ENCODE measurements around the gene SSH2. TPM values are rescaled to one million over a fixed set of nuclear protein-coding genes. Genes with fewer than 3 reads are reported as not detected.

The SSH2 gene
- total RNA-seq, 1 experiment from 2014 or later, result 2.8 TPM

DNA sequence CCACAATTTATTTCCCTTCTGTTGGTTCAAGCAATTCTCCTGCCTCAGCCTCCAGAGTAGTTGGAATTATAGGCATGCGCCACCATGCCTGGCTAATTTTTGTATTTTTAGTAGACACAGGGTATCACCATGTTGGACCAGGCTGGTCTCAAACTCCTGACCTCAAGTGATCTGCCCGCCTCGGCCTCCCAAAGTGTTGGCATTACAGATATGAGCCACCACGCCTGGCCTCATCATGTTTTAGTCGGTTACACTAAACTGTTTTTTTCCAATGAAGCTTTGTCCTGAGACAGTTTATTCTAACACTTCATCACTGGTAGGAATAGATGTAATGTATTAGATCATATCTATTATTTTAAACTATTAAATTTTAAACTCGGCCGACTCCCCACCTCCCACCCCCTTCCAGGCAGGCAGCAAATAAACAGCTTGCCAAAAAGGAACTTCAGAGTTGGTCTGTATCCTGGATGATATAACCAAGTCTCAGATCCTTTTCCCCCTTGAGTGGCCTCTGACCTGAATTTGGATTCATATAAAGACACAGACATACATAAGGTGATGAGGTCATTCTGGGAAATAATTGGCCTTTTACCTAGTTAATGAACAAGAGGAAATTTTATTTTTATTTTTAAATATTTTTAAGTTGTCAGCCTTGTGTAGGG, 288.9 kb downstream of the SSH2 start:
- Histone ChIP-seq H3K4me3 (no peak overlapping the region), H3K9me3 (no peaks in the 10 kb centered on the region), H3K36me3 (peaks cover 6% of the 10 kb centered on the region), H3K27me3 (no peaks in the 10 kb centered on the region)
- no peak for DNase-seq

DNA sequence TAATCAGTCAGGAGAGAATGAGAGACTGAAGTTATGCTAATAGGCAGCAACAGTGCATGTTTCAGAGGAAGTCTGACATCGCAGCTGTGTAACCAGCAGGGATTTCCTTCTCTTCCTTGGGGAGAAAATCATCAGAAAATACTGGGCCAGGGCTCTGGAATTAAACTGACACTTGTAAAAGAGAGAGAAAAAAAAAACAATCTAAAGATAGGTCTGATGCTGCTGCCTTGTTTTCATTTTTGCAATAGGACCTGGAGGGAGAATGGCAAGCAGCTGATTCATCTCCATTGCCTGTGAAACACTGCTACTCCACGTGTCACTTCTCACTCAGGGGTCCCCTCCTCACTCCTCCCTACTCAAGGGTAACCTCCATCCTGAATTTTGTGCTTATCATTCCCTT, 289.6 kb downstream of the SSH2 start:
- DNase-seq, result no peak
- Histone ChIP-seq H3K9me3 (no peaks in the 10 kb centered on the region), H3K4me3 (no peak overlapping the region), H3K36me3 (peaks cover 12% of the 10 kb centered on the region), H3K27me3 (no peaks in the 10 kb centered on the region)

GRCh38 chr17:29633886-29634285, 296.1 kb downstream of the SSH2 start:
- H3K27me3 ChIP-seq, result no peaks in the 10 kb centered on the region
- no peaks in the 10 kb centered on the region for H3K9me3 ChIP-seq
- peaks cover 29% of the 10 kb centered on the region for H3K36me3 ChIP-seq
- no peak for DNase-seq
- no peak overlapping the region for H3K4me3 ChIP-seq

DNA sequence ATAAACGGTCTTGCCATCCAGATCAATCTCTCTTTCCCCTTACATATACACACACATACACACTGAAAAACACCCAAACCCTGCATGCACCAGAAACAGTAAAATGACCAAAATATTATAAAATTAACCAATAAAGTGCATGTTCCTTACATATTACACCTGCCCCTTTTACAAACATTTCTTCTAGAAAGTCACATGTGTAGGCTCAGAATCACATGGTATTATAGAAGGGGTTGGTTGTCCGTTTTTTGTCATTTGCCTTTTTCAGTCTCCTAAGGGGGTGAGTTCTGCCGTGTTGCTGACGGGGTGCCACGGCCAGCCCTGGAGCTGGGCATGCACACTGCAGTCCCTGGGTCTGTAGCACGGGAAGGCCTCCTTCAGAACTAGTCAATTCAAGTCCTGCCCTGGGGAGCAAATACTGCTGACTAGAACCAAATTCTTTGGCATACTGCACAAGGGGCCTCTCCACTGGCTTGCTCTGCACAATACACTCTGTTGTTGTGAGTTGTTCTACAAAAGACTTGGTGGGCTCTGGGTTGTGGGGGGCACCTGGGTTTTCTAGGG, 299.3 kb downstream of the SSH2 start:
- Histone ChIP-seq H3K9me3 (no peaks in the 10 kb centered on the region), H3K4me3 (no peak overlapping the region), H3K27me3 (no peaks in the 10 kb centered on the region), H3K36me3 (peaks cover 18% of the 10 kb centered on the region)
- no peak for DNase-seq

- no peak for DNase-seq
- Histone ChIP-seq H3K27me3 (no peaks in the 10 kb centered on the region), H3K36me3 (peaks cover 17% of the 10 kb centered on the region), H3K9me3 (no peaks in the 10 kb centered on the region), H3K4me3 (no peak overlapping the region)
Observed at GRCh38 chr17:29629839-29630238, 300.2 kb downstream of the SSH2 start.

DNA sequence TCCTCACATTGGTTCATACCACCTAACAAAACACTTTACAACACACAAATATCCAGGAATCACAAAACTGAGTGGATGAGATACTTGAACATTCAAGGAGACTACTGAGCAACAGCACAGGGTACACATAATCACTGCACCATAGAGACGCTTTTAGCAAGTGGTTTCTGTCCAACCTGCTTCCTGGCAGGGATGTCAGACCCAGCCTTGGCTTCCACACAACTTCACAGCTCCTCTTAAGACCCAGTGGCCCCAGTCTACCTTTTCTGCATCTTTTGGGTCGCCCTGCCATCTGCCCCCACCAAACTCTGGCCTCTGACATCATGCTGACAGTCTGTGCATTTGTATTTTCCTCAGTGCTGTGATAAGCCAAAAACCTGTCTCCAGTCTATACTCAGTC, 301.4 kb downstream of the SSH2 start:
- Histone ChIP-seq H3K27me3 (no peaks in the 10 kb centered on the region), H3K4me3 (no peak overlapping the region), H3K9me3 (no peaks in the 10 kb centered on the region), H3K36me3 (peaks cover 17% of the 10 kb centered on the region)
- no peak for DNase-seq

- Histone ChIP-seq H3K36me3 (peaks cover 17% of the 10 kb centered on the region), H3K4me3 (no peak overlapping the region), H3K27me3 (no peaks in the 10 kb centered on the region), H3K9me3 (no peaks in the 10 kb centered on the region)
- no peak for DNase-seq
Observed at GRCh38 chr17:29627951-29628350, 302.1 kb downstream of the SSH2 start.

DNA sequence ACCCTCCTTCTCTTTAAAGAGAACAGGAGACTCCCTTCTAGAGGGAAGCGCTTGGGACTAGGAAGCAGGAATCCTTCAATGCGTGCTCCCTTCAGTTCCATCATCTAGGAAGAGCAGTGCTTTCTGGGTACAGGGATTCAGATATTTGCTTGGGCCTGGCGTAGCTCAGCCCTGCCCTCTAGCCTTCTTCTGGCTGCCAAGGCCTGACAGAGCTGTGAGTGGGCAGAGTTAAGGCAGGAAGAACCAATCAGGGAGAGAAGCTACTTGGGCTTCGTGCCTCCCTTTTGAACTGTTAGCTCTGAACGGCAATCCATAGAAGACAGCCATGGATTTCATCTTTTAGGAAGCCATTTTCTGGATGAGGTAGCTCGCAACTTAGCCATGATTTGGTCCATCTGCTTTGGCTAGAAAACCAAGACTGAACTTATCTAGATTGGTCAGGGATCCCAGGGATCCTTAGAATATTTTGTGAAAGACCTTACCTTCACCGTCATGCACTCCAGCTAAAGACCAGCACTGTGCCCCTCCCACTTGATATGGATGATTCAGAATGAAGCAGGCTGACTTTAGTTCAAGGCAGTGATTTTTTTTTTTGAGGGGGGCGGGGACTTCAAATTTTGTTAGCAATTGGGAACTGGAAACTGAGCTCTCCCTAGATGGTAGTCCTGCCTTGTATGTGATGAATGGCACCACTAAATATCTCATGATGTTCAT, 304.8 kb downstream of the SSH2 start:
- H3K27me3 ChIP-seq, result no peaks in the 10 kb centered on the region
- no peaks in the 10 kb centered on the region for H3K9me3 ChIP-seq
- H3K4me3 ChIP-seq, result no peak overlapping the region
- DNase-seq, result peak; percentile 76
- H3K36me3 ChIP-seq, result no peaks in the 10 kb centered on the region; the same call in 1 of the 2 replicates

DNA sequence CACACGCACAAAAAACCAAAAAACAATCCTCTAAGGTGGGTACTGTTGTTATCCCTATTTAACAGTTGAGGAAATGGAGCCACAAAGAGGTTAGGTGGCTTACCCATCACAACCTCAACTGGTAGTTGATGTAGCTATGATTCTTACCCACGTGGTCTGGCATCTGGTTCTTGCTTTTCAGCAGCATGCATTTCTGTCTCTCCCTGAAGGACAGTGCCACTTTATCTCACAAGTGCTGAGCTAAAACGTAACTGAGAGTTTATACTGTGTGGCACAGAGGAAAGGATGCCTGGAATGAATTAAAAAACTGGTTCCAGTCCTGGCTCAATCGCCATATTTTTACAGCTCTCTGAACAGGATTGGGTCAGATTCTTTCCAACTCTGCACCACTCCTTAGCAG, 305.4 kb downstream of the SSH2 start:
- H3K36me3 ChIP-seq, result no peaks in the 10 kb centered on the region; the same call in 1 of the 2 replicates
- H3K4me3 ChIP-seq, result no peak overlapping the region
- no peak for DNase-seq
- H3K27me3 ChIP-seq, result no peaks in the 10 kb centered on the region
- H3K9me3 ChIP-seq, result no peaks in the 10 kb centered on the region

GRCh38 chr17:29623283-29623647, 306.8 kb downstream of the SSH2 start:
- DNase-seq, result no peak
- Histone ChIP-seq H3K9me3 (no peaks in the 10 kb centered on the region), H3K4me3 (no peak overlapping the region), H3K36me3 (no peaks in the 10 kb centered on the region; the same call in 1 of the 2 replicates), H3K27me3 (no peaks in the 10 kb centered on the region)

DNA sequence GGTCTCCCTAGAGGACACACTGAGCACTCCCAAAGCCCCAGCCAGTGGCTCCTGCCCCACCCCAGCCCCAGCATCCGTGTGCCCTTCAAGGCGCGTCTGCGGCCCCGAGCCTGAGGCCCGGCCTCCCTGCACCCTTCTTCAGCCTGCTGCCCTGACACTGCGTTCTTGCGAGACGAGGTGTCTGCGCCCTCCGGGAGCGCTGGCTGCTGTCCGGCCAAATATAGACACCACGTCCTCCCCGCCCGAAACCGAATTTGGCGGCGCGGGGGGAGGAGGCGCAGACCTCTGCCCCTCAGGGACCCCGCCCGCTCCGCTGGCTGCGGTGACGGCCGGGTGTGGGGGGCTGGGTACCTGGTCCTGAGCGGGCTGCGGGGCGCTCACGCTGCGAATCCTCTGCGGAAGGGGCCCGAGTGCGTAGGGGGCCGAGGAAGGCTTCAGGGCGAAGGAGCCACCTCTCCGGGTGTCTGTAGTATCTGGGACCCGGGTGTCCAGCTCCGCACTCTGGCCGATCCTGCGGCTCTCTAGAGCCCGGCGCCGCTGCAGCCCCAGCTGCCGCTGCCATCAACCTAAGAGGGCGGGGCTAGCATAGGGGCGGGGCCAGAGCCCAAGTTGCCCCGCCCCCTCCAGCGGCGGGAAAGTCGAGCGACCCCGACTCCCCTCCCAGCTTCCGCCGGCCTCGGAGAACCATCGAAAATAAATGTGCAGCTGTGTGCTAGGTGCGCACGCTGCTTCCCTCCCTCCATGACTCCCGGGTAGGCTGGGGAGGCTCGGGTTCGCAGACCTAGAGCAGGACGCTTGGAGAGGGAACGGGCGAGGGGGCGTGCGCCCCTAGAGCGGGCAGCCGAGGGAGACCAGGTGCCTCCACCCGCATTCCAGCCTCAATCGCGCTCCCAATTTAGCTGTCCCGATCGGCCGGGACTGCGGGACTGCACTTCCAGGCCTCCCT, 307.4 kb downstream of the SSH2 start, which contains the start of gene CORO6:
TSS of gene CORO6 (minus strand) at position 576 of the 946 bp plus-strand sequence. CDS start 1,491 bp downstream, outside the sequence.
- peak; percentile 31 for DNase-seq
- Histone ChIP-seq H3K9me3 (no peaks in the 10 kb centered on the region), H3K4me3 (peak within 1 kb of the TSS; percentile 50), H3K27me3 (no peaks in the 10 kb centered on the region), H3K36me3 (no peaks in the 10 kb centered on the region)

DNA sequence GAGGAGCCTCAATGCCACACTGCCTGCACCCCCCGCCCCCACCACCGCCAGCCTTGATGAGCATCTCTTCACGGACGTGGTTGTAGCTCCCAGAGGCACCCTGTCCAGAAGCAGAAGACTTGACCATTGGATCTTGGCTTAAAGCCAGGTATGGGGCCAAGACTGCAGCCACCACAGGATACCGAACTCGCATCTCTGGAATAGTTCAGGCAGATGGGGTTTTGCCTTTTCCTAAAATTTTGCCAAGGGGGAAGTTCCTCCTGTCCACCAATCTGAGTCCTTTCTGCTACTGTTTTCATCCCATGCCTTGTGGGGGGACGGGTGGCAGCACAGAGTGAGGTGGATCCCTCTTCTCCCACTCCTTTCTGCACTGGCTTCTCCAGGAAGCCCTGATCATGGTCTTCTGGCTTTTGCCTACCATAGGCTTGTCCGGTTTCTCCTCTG, 308.3 kb downstream of the SSH2 start:
- H3K27me3 ChIP-seq, result no peaks in the 10 kb centered on the region
- no peaks in the 10 kb centered on the region for H3K36me3 ChIP-seq

DNA sequence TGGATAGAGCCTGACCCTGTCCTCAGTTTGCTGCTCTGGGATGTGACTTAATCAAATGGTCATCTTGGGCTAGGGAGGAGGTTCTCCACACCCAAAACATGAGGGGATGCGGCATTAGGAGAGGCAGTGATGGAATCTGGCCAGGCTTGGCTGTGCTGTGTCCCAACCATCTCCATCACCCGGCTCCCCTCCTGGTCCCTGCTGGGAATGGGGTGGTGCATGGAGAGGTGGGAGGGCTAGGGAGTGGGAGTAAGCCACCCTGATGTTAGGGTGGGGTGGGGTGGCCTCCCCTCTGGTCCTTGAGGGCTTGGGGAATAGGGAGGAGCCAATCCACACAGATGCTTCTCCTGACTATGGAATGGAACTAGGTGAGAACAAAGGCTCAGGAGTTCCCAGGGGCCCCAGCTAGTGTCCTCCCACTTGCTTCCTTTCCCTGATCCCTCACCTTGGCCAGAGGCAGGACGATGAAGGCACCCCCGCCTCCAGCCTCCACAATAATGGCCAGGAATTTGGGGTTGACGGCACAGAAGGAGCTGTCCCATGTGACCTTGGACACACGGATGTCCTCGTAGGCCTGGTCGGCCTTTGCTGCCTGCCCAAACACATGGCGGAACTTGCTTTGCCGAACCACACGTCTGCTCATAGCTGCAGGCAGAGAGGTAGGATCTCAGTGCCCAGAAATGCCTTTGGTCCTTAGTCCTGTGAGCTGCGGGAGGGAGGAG, 309.1 kb downstream of the SSH2 start:
- Histone ChIP-seq H3K9me3 (no peaks in the 10 kb centered on the region), H3K36me3 (no peaks in the 10 kb centered on the region), H3K4me3 (no peak overlapping the region), H3K27me3 (no peaks in the 10 kb centered on the region)
- no peak for DNase-seq

More for the DNA sequence above, 308.3 kb downstream of the SSH2 start:
- no peak for DNase-seq
- no peak overlapping the region for H3K4me3 ChIP-seq
- H3K9me3 ChIP-seq, result no peaks in the 10 kb centered on the region

DNA sequence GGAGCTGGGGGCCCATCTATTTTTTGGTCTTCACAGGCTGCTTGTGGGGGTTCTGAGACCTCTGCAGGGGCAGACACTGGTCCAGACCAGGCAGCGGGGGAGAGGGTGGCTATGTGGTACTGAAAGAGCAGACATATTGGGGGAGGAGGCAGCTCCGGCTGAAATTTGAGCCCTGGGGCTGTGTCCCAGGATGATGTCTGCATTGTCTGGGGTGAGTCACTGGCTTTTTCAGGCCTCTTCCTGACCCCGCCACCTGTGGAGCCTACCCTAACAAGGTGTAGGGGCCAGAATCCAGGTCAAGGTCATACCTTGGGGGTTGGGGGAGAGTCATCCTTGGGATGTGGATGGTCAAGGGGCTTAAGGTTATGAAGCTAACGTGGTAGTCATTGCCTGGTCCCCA, 309.8 kb downstream of the SSH2 start:
- no peaks in the 10 kb centered on the region for H3K36me3 ChIP-seq
- peak; percentile 53 for DNase-seq
- no peak overlapping the region for H3K4me3 ChIP-seq
- H3K27me3 ChIP-seq, result no peaks in the 10 kb centered on the region
- no peaks in the 10 kb centered on the region for H3K9me3 ChIP-seq

DNA sequence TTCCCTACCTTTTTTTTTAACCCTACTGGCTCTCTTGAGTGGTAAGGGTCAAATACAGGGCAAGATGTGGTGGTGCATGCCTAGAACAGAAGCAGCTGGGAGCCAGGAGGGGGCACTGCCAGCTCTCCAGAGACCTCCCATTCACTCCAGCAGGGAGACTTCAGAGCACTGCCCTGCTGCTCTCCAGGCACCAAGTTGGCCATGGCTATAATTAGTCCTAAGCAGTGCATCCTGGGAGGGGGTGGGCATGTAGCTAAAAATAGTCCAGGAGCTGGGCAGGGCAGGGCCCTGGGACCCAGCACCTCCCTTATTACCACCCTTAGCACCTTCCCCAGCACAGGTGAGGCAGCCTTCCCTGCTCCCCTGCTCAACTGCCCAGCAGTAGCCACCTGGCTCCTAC, 310.8 kb downstream of the SSH2 start:
- Histone ChIP-seq H3K36me3 (no peaks in the 10 kb centered on the region), H3K9me3 (no peaks in the 10 kb centered on the region), H3K4me3 (no peak overlapping the region), H3K27me3 (no peaks in the 10 kb centered on the region)
- peak; percentile 34 for DNase-seq

Measured in MG63 (cell line).